Esophagus (tissue), 2 donors: ENCODE measurements around the gene NOP14. TPM values are rescaled to one million over a fixed set of nuclear protein-coding genes. Genes with fewer than 3 reads are reported as not detected.

Experiments used
- polyA plus RNA-seq, 2 donors: library from polyadenylated mRNA; stranded (reverse); fragments of 200-250 nt; gene quantifications; one replicate each; pipeline ENCODE4 v1.2.3, GENCODE V29; 2013
- donor health status: healthy with polysubstance abuse.
- donor health status: Bipolar disorder and iron deficiency.

Gene NOP14
- polyA plus RNA-seq, 2 donors: 11.9 to 15.1 TPM

Other genes starting within 250 kb of the NOP14 start
- gene TNIP2, start 207.1 kb downstream of the NOP14 start, polyA plus RNA-seq: 10 to 100 TPM; 29.3 to 29.7 TPM
- 10 to 100 TPM; 14.3 to 45.1 TPM for gene SH3BP2, start 170.3 kb downstream of the NOP14 start, polyA plus RNA-seq
- gene ADD1, start 119.6 kb downstream of the NOP14 start, polyA plus RNA-seq: 100 to 1,000 TPM; 102 to 156 TPM
- gene GRK4, start 165 bp upstream of the NOP14 start, polyA plus RNA-seq: 1 to 10 TPM; 1.2 to 1.7 TPM
- gene HTT-AS, start 111.1 kb upstream of the NOP14 start, polyA plus RNA-seq: not detected
- gene HTT, start 111.3 kb upstream of the NOP14 start, polyA plus RNA-seq: 10 to 100 TPM in 1 of 2 donors, 1 to 10 TPM in 1; 9.7 to 19.4 TPM